Measurements from ENCODE around the gene ITGB5. TPM values are rescaled to one million over a fixed set of nuclear protein-coding genes. Genes with fewer than 3 reads are reported as not detected.
A peak's percentile ranks its signal among the peaks of the same experiment; 100 is the strongest.

ITGB5 gene
- polyA plus RNA-seq, 2 of the 4 experiments (the other 2 are of a cell fraction) = 201 to 260 TPM

DNA sequence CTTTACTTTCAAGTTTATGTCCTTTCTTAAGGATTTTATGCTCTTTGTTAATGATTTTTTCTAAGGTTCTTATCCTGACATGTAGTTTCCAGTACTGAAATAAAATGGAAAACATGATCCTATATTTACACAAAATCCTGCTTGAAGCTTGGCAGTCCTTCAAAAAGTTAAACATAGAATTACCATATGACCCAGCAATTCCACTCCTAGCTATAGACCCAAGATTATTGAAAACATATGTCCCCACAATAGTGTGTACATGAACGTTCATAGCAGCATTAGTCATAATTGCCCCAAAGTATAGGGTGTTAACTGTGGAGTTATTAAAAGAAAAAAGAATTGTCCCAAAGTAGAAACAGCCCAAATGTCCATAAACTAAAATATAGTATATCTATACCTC is 33.2 kb downstream of the ITGB5 start:
- FAIRE-seq (no peak), DNase-seq (ENCODE audit: low read depth in 1 of 2, low spot score in 1 of 2) (no peak), ATAC-seq (no peak)
- Histone ChIP-seq H3K4me2 (no peak overlapping the region), H3K4me3 (no peak overlapping the region), H3K9me3 (no peaks in the 10 kb centered on the region), H3K4me1 (peaks cover 68% of the 10 kb centered on the region), H3K27ac (no peak overlapping the region)
- CTCF ChIA-PET = interaction anchor here (0.8 to 1.7 kb wide), 7 partner anchors 9 to 95 kb away, joined by 3 to 8 read pairs (median 4); no protein-coding TSS in a partner anchor
- 42% methylated on average over 1 of the region's 1 CpG for WGBS (ENCODE audit: missing lambda C conversion rate)
- TF ChIP-seq RCOR1 (IDR thresholded peaks at IDR 0.05; ENCODE audit: low read depth, low read length) (no peak), MYC (IDR thresholded peaks at IDR 0.05; ENCODE audit: borderline replicate concordance, low read length) (no peak), PHF8 (IDR thresholded peaks at IDR 0.05; ENCODE audit: borderline replicate concordance, low read depth) (no peak), TP53 (CRISPR knock-in tag; IDR thresholded peaks at IDR 0.05) (no peak), CHD2 (IDR thresholded peaks at IDR 0.05; ENCODE audit: low read length, partially characterized antibody) (no peak), RARB (CRISPR knock-in tag; IDR thresholded peaks at IDR 0.05) (no peak), RNF2 (IDR thresholded peaks at IDR 0.05; ENCODE audit: borderline replicate concordance, low read depth) (no peak), FOSB (CRISPR knock-in tag; IDR thresholded peaks at IDR 0.05) (no peak)
- TF ChIP-seq, protein P1, sequence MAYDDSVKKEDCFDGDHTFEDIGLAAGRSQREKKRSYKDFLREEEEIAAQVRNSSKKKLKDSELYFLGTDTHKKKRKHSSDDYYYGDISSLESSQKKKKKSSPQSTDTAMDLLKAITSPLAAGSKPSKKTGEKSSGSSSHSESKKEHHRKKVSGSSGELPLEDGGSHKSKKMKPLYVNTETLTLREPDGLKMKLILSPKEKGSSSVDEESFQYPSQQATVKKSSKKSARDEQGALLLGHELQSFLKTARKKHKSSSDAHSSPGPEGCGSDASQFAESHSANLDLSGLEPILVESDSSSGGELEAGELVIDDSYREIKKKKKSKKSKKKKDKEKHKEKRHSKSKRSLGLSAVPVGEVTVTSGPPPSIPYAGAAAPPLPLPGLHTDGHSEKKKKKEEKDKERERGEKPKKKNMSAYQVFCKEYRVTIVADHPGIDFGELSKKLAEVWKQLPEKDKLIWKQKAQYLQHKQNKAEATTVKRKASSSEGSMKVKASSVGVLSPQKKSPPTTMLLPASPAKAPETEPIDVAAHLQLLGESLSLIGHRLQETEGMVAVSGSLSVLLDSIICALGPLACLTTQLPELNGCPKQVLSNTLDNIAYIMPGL (CRISPR knock-in tag; IDR thresholded peaks at IDR 0.05; ENCODE audit: borderline replicate concordance) = no peak
- TF ChIP-seq, protein P2, sequence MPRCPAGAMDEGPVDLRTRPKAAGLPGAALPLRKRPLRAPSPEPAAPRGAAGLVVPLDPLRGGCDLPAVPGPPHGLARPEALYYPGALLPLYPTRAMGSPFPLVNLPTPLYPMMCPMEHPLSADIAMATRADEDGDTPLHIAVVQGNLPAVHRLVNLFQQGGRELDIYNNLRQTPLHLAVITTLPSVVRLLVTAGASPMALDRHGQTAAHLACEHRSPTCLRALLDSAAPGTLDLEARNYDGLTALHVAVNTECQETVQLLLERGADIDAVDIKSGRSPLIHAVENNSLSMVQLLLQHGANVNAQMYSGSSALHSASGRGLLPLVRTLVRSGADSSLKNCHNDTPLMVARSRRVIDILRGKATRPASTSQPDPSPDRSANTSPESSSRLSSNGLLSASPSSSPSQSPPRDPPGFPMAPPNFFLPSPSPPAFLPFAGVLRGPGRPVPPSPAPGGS (IDR thresholded peaks at IDR 0.05) = no peak
- TF ChIP-seq, protein P3, sequence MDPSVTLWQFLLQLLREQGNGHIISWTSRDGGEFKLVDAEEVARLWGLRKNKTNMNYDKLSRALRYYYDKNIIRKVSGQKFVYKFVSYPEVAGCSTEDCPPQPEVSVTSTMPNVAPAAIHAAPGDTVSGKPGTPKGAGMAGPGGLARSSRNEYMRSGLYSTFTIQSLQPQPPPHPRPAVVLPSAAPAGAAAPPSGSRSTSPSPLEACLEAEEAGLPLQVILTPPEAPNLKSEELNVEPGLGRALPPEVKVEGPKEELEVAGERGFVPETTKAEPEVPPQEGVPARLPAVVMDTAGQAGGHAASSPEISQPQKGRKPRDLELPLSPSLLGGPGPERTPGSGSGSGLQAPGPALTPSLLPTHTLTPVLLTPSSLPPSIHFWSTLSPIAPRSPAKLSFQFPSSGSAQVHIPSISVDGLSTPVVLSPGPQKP (IDR thresholded peaks at IDR 0.05; ENCODE audit: low read depth, low read length) = no peak
- TF ChIP-seq, protein P4, sequence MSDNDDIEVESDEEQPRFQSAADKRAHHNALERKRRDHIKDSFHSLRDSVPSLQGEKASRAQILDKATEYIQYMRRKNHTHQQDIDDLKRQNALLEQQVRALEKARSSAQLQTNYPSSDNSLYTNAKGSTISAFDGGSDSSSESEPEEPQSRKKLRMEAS (IDR thresholded peaks at IDR 0.05) = no peak
- POLR2A ChIA-PET = no interaction called here

DNA sequence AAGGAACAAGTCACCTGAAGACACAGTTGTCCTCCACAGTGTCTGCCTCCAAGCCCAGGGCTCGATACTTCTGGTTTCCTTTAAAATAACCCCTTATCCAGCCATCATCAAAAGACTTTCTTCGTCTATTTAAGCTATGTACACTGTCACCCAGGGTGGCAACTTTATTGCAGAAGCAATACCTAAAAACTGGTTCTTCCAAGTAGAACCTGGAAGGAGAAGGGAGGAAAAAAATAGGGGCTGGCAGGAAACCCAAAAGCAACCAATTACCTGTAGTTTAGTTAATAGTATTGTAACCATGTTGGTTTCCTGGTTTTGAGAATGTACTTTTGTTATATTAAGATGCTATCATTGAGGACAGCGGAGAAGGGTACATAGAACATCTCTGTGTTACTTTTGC is 33.7 kb downstream of the ITGB5 start:
- DNase-seq (ENCODE audit: low read depth in 1 of 2, low spot score in 1 of 2) = no peak
- ChIA-PET POLR2A (no interaction called here), CTCF (interaction anchor here (0.8 to 1.7 kb wide), 8 partner anchors 8 to 94 kb away, joined by 3 to 8 read pairs (median 4); no protein-coding TSS in a partner anchor)
- no peak overlapping the region for H3K4me2 ChIP-seq
- peak overlapping the region in 1 of 2 experiments; percentile 76; a peak in 4 of 6 replicates for H3K27ac ChIP-seq
- 89% methylated on average over 3 of the region's 3 CpGs for WGBS (ENCODE audit: missing lambda C conversion rate)
- ATAC-seq = no peak
- H3K9me3 ChIP-seq = no peaks in the 10 kb centered on the region
- TF ChIP-seq NFE2L2 (conservative IDR thresholded peaks at IDR 0.05; ENCODE audit: low read length) (no peak), RARB (CRISPR knock-in tag; IDR thresholded peaks at IDR 0.05) (no peak), KDM1A (IDR thresholded peaks at IDR 0.05; ENCODE audit: low read depth) (no peak), FOSL2 (IDR thresholded peaks at IDR 0.05) (no peak), FOSL2 (CRISPR knock-in tag; IDR thresholded peaks at IDR 0.05) (no peak), EHMT2 (IDR thresholded peaks at IDR 0.05; ENCODE audit: low read depth) (no peak), NR3C1 (IDR thresholded peaks at IDR 0.05) (no peak), JUN (IDR thresholded peaks at IDR 0.05) (no peak), TFCP2L1 (CRISPR knock-in tag; IDR thresholded peaks at IDR 0.05) (no peak), HEYL (CRISPR knock-in tag; IDR thresholded peaks at IDR 0.05) (no peak), RCOR1 (IDR thresholded peaks at IDR 0.05; ENCODE audit: low read depth, low read length) (no peak), PHF8 (IDR thresholded peaks at IDR 0.05; ENCODE audit: borderline replicate concordance, low read depth) (no peak), ZFP36 (IDR thresholded peaks at IDR 0.05; ENCODE audit: borderline replicate concordance, partially characterized antibody) (no peak), RAD21 (conservative IDR thresholded peaks at IDR 0.05 in 1 of 2, IDR thresholded peaks at IDR 0.05 in 1 of 2) (no peak)
- TF ChIP-seq, protein P5, sequence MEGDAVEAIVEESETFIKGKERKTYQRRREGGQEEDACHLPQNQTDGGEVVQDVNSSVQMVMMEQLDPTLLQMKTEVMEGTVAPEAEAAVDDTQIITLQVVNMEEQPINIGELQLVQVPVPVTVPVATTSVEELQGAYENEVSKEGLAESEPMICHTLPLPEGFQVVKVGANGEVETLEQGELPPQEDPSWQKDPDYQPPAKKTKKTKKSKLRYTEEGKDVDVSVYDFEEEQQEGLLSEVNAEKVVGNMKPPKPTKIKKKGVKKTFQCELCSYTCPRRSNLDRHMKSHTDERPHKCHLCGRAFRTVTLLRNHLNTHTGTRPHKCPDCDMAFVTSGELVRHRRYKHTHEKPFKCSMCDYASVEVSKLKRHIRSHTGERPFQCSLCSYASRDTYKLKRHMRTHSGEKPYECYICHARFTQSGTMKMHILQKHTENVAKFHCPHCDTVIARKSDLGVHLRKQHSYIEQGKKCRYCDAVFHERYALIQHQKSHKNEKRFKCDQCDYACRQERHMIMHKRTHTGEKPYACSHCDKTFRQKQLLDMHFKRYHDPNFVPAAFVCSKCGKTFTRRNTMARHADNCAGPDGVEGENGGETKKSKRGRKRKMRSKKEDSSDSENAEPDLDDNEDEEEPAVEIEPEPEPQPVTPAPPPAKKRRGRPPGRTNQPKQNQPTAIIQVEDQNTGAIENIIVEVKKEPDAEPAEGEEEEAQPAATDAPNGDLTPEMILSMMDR (IDR thresholded peaks at IDR 0.05) = no peak
- TF ChIP-seq, protein P6, sequence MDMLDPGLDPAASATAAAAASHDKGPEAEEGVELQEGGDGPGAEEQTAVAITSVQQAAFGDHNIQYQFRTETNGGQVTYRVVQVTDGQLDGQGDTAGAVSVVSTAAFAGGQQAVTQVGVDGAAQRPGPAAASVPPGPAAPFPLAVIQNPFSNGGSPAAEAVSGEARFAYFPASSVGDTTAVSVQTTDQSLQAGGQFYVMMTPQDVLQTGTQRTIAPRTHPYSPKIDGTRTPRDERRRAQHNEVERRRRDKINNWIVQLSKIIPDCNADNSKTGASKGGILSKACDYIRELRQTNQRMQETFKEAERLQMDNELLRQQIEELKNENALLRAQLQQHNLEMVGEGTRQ (IDR thresholded peaks at IDR 0.05) = no peak
- H3K4me1 ChIP-seq = peaks cover 62% of the 10 kb centered on the region
- H3K4me3 ChIP-seq = no peak overlapping the region
- no peak for FAIRE-seq
